Caco-2 (cell line): ENCODE results near the gene MMP28. TPM values are rescaled to one million over a fixed set of nuclear protein-coding genes. Genes with fewer than 3 reads are reported as not detected.

ENCODE experiments used
- BruUV-seq: library from RNA; stranded (reverse); fragments of 400-500 nt; replicated peaks from 2 replicates; lab custom pipeline; 2021; lab: Mats Ljungman, UMichigan
- CTCF ChIA-PET: fragments of 300-600 bp; sonication (Branson Sonifier 250); formaldehyde crosslinking; loops from one replicate; lab custom pipeline; 2022; ENCODE audit warnings: antibody characterized with exemption; lab: Charles Lee
- POLR2A ChIA-PET: fragments of 300-600 bp; sonication (Branson Sonifier 250); formaldehyde crosslinking; loops from one replicate; lab custom pipeline; 2022; ENCODE audit warnings: antibody characterized with exemption; lab: Charles Lee
- DNase-seq, 2 experiments: peaks; one replicate each; pipeline versions ENCODE4 v3.0.0 to v3.0.0-alpha.2; 2020 to 2022
- H3K27me3 ChIP-seq: replicated peaks from 2 replicates; pipeline ENCODE4 v1.6.0; 2011; ENCODE audit warnings: low read length; ENCODE audit not compliant: control insufficient read depth, insufficient read depth
- H3K36me3 ChIP-seq: 2 replicates; pipeline ENCODE4 v1.5.1; 2011; ENCODE audit warnings: low read length; ENCODE audit not compliant: control insufficient read depth, insufficient read depth
- H3K4me1 ChIP-seq: fragments of 250-450 bp; sonication (Bioruptor Pico); 2 replicates; pipeline ENCODE4 v1.5.1; 2020; ENCODE audit warnings: mild to moderate bottlenecking
- H3K4me3 ChIP-seq: 2 replicates; pipeline ENCODE4 v1.5.1; 2011; ENCODE audit warnings: low read depth, mild to moderate bottlenecking, control low read depth, low read length
- H3K9me3 ChIP-seq: fragments of 250-450 bp; sonication (Bioruptor Pico); 2 replicates; pipeline ENCODE4 v1.5.1; 2020; ENCODE audit warnings: mild to moderate bottlenecking, moderate library complexity
- H3K27ac Mint-ChIP-seq: one replicate; pipeline ENCODE4 v1.8.0; 2022; ENCODE audit warnings: mixed read lengths; ENCODE audit not compliant: unreplicated experiment
- H3K27me3 Mint-ChIP-seq: one replicate; pipeline ENCODE4 v1.8.0; 2022; ENCODE audit warnings: mixed read lengths; ENCODE audit not compliant: insufficient read depth, unreplicated experiment
- H3K36me3 Mint-ChIP-seq: one replicate; pipeline ENCODE4 v1.8.0; 2022; ENCODE audit warnings: mild to moderate bottlenecking, mixed read lengths; ENCODE audit not compliant: insufficient read depth, unreplicated experiment
- H3K4me1 Mint-ChIP-seq: one replicate; pipeline ENCODE4 v1.8.0; 2022; ENCODE audit warnings: low read depth, mixed read lengths; ENCODE audit not compliant: unreplicated experiment
- H3K4me3 Mint-ChIP-seq: one replicate; pipeline ENCODE4 v1.8.0; 2022; ENCODE audit warnings: mild to moderate bottlenecking, moderate library complexity, mixed read lengths; ENCODE audit not compliant: unreplicated experiment
- H3K9me3 Mint-ChIP-seq: one replicate; pipeline ENCODE4 v1.8.0; 2022; ENCODE audit warnings: mixed read lengths; ENCODE audit not compliant: unreplicated experiment
- intact Hi-C: fragments of 100-400 bp; cut with micrococcal nuclease; formaldehyde crosslinking; loops from one replicate; pipeline ENCODE4 v1.10.0; 2022; ENCODE audit not compliant: unreplicated experiment
- total RNA-seq: library from RNA; stranded (reverse); gene quantifications from 2 replicates; pipeline ENCODE4 v1.2.3, GENCODE V29; 2022
- TF ChIP-seq, protein P1 (sequence below), 2 experiments: fragments of 200-600 bp in 1 of 2; IDR thresholded peaks; 1 replicate in 1 of 2; 2 replicates in 1 of 2; pipeline versions ENCODE4 v1.5.1 to v1.8.0; 2011 to 2022; ENCODE audit warnings: antibody characterized with exemption in 1 of 2, control low read depth in 1 of 2, inconsistent platforms in 1 of 2, low read depth in 1 of 2, low read length in 1 of 2, mild to moderate bottlenecking in 1 of 2, moderate library complexity in 1 of 2; ENCODE audit not compliant: insufficient read depth in 1 of 2, severe bottlenecking in 1 of 2, unreplicated experiment in 1 of 2

MMP28 gene
- total RNA-seq, 1 experiment from 2014 or later: not detected

- ChIA-PET CTCF (interaction anchor here (1.5 kb wide), 1 partner anchor 21 kb away, joined by 8 read pairs; no protein-coding TSS in a partner anchor), POLR2A (interaction anchor here (0.6 kb wide), 1 partner anchor 12 kb away, joined by 3 read pairs; no protein-coding TSS in a partner anchor)
- TF ChIP-seq, protein P1, sequence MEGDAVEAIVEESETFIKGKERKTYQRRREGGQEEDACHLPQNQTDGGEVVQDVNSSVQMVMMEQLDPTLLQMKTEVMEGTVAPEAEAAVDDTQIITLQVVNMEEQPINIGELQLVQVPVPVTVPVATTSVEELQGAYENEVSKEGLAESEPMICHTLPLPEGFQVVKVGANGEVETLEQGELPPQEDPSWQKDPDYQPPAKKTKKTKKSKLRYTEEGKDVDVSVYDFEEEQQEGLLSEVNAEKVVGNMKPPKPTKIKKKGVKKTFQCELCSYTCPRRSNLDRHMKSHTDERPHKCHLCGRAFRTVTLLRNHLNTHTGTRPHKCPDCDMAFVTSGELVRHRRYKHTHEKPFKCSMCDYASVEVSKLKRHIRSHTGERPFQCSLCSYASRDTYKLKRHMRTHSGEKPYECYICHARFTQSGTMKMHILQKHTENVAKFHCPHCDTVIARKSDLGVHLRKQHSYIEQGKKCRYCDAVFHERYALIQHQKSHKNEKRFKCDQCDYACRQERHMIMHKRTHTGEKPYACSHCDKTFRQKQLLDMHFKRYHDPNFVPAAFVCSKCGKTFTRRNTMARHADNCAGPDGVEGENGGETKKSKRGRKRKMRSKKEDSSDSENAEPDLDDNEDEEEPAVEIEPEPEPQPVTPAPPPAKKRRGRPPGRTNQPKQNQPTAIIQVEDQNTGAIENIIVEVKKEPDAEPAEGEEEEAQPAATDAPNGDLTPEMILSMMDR (IDR thresholded peaks at IDR 0.05; ENCODE audit: insufficient read depth in 1 of 2, low read depth in 1 of 2, low read length in 1 of 2, severe bottlenecking in 1 of 2, unreplicated experiment in 1 of 2): no peak
- Mint-ChIP-seq H3K27ac (no peak overlapping the region), H3K4me3 (no peak overlapping the region), H3K9me3 (no peaks in the 10 kb centered on the region), H3K36me3 (no peaks in the 10 kb centered on the region), H3K27me3 (peaks cover 5% of the 10 kb centered on the region), H3K4me1 (peaks cover 15% of the 10 kb centered on the region)
- DNase-seq: no peak
- Histone ChIP-seq H3K4me1 (no peaks in the 10 kb centered on the region), H3K36me3 (no peaks in the 10 kb centered on the region), H3K9me3 (no peaks in the 10 kb centered on the region), H3K4me3 (no peak overlapping the region), H3K27me3 (no peaks in the 10 kb centered on the region)
- no TSS peak for BruUV-seq
- intact Hi-C loops: no loop called here
Measured at GRCh38 chr17:35784895-35785294, 10.5 kb downstream of the MMP28 start.

DNA sequence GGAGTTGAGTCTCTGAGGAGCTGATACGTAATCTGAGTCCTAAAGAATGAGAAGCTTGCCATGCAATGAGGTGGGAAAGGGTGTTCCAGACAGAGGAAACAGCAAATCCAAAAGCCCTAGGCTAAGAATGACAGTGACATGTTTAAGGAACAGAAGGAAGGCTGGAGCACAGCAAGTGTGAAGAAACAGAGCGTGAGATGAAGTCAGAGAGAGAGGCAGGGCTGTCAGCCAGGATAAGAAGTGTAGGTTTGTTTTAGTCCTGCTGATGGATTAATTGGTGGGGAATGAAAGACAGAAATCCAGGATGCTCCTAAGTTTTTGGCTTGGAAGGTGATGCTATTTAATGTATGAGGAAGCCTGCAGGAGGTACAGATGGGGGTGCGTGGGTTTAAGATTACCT, 14.5 kb downstream of the MMP28 start:
- Histone ChIP-seq H3K27me3 (no peaks in the 10 kb centered on the region), H3K36me3 (no peaks in the 10 kb centered on the region), H3K9me3 (no peaks in the 10 kb centered on the region), H3K4me3 (no peak overlapping the region), H3K4me1 (no peaks in the 10 kb centered on the region)
- Mint-ChIP-seq H3K36me3 (no peaks in the 10 kb centered on the region), H3K4me3 (no peak overlapping the region), H3K4me1 (peaks cover 7% of the 10 kb centered on the region), H3K9me3 (no peaks in the 10 kb centered on the region), H3K27ac (no peak overlapping the region), H3K27me3 (peaks cover 6% of the 10 kb centered on the region)
- POLR2A ChIA-PET: interaction anchor here (0.6 kb wide), 1 partner anchor 228 kb away, joined by 3 read pairs; no protein-coding TSS in a partner anchor
- intact Hi-C loops: no loop called here
- CTCF ChIA-PET: interaction anchor here (1.0 kb wide), 2 partner anchors 12 to 17 kb away, joined by 3 to 4 read pairs; no protein-coding TSS in a partner anchor
- TF ChIP-seq, protein P1 (IDR thresholded peaks at IDR 0.05; ENCODE audit: insufficient read depth in 1 of 2, low read depth in 1 of 2, low read length in 1 of 2, severe bottlenecking in 1 of 2, unreplicated experiment in 1 of 2): no peak
- BruUV-seq: no TSS peak
- no peak for DNase-seq

DNA sequence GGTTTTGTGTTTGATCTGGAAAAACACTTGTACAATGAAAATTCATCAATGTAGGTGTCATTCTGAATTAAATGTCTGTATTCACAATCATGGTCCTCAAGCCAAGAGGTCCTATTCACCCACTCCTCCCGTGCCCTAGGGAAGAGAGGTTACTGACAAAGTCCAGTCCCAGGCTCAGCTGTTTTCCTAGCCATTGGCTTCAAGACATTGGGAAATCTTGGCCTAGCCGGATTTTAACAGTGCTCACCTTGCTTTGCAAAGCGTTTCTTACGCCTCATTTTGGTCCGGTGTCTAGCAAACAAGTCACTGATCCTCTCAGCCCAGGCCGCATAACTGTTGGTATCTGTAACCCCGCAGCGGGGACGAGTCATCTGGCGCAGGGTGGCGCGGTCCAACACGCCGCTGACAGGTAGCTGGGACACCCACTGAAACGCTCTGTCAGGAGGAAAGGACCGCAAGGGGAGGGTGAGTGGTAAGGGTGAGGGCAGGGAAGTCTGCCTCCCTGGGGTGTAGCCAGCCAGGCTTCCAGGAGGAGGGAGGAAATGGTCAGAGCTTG, 16.7 kb downstream of the MMP28 start:
- H3K27me3 Mint-ChIP-seq: peaks cover 6% of the 10 kb centered on the region
- ChIA-PET CTCF (interaction anchor here (5.2 kb wide), 1 partner anchor 15 kb away, joined by 25 read pairs; no protein-coding TSS in a partner anchor), POLR2A (no interaction called here)
- H3K4me1 ChIP-seq: no peaks in the 10 kb centered on the region
- no peak overlapping the region for H3K4me3 ChIP-seq
- H3K9me3 Mint-ChIP-seq: no peaks in the 10 kb centered on the region
- H3K36me3 ChIP-seq: no peaks in the 10 kb centered on the region
- no peak for DNase-seq
- H3K4me1 Mint-ChIP-seq: peaks cover 7% of the 10 kb centered on the region
- H3K36me3 Mint-ChIP-seq: no peaks in the 10 kb centered on the region
- no peak overlapping the region for H3K27ac Mint-ChIP-seq
- no TSS peak for BruUV-seq
- no peaks in the 10 kb centered on the region for H3K27me3 ChIP-seq
- intact Hi-C loops: no loop called here
- no peak overlapping the region for H3K4me3 Mint-ChIP-seq
- H3K9me3 ChIP-seq: no peaks in the 10 kb centered on the region
- TF ChIP-seq, protein P1 (IDR thresholded peaks at IDR 0.05; ENCODE audit: insufficient read depth in 1 of 2, low read depth in 1 of 2, low read length in 1 of 2, severe bottlenecking in 1 of 2, unreplicated experiment in 1 of 2): no peak
